Breast epithelium (tissue), 3 donors: Measurements from ENCODE around the gene AKR1D1.

Experiments
- POLR2A ChIP-seq: fragments of 450-650 bp; IDR thresholded peaks from one replicate; pipeline ENCODE4 v1.6.1; 2016; ENCODE audit warnings: antibody characterized with exemption, mild to moderate bottlenecking, moderate library complexity
- POLR2AphosphoS5 ChIP-seq, 3 donors: sonication (generic); formaldehyde crosslinking; IDR thresholded peaks; one replicate each; pipeline ENCODE4 v1.6.1; 2017; ENCODE audit warnings: antibody characterized with exemption in 3 of 3

DNA sequence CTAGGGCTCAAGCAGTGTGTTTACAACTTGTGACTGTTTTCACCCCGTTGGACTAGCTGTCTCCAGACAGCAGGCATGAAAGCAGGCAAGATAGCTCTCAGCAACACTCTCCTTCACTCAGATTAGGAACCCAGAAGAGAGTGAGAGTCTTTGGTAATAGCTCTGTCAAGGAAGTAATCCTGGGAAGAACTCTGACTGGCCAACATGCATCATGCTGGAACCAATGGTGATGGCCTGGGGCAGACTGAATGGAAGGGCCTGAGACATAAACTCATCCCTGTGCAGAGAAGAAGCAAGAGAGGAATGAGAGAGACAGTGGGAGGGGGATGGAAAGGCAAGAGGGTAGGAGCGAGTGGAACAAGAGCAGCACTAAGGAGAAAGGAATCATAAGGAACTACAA lies 48.9 kb downstream of the AKR1D1 start:
- no peak for TF ChIP-seq POLR2AphosphoS5 (IDR thresholded peaks at IDR 0.05)
- TF ChIP-seq POLR2A, result no peak
